K562 (cell line): ENCODE measurements around the gene DBP. TPM values are rescaled to one million over a fixed set of nuclear protein-coding genes. Genes with fewer than 3 reads are reported as not detected.

ENCODE experiments used
- CC2D1A ChIP-seq: fragments of 450-650 bp; IDR thresholded peaks from 2 replicates; pipeline ENCODE4 v1.6.1; 2017; ENCODE audit warnings: mild to moderate bottlenecking
- E2F5 ChIP-seq: sonication (generic); formaldehyde crosslinking; IDR thresholded peaks from 2 replicates; pipeline ENCODE4 v1.8.0; 2022; ENCODE audit warnings: mild to moderate bottlenecking, missing genetic modification reagents
- HNRNPL ChIP-seq: fragments of 200-400 bp; formaldehyde crosslinking; IDR thresholded peaks from 2 replicates; pipeline ENCODE4 v1.6.1; 2017; ENCODE audit warnings: low read depth, mild to moderate bottlenecking, low read length
- IRF2 ChIP-seq: sonication (generic); formaldehyde crosslinking; IDR thresholded peaks from 2 replicates; pipeline ENCODE4 v1.8.1; 2022; ENCODE audit warnings: mild to moderate bottlenecking, missing genetic modification reagents
- RBFOX2 ChIP-seq: fragments of 200-400 bp; formaldehyde crosslinking; IDR thresholded peaks from 2 replicates; pipeline ENCODE4 v1.6.1; 2017; ENCODE audit warnings: low read depth, mild to moderate bottlenecking, low read length, moderate library complexity
- SMARCE1 ChIP-seq: fragments of 450-650 bp; IDR thresholded peaks from 2 replicates; pipeline ENCODE4 v1.7.1; 2016; ENCODE audit warnings: mild to moderate bottlenecking
- STAT5B ChIP-seq: fragments of 250-450 bp; sonication (Bioruptor Pico); IDR thresholded peaks from 2 replicates; pipeline ENCODE4 v1.8.0; 2021; ENCODE audit warnings: mild to moderate bottlenecking, inconsistent platforms
- TCF7L2 ChIP-seq: fragments of 150-350 bp; IDR thresholded peaks from 2 replicates; pipeline ENCODE4 v1.6.1; 2016; ENCODE audit warnings: low read depth, mild to moderate bottlenecking, low read length, moderate library complexity
- THAP7 ChIP-seq: fragments of 250-450 bp; sonication (Bioruptor Pico); IDR thresholded peaks from 2 replicates; pipeline ENCODE4 v1.5.0; 2021
- ZBTB34 ChIP-seq: fragments of 250-450 bp; sonication (Bioruptor Pico); IDR thresholded peaks from 2 replicates; pipeline ENCODE4 v1.8.0; 2021; ENCODE audit warnings: mild to moderate bottlenecking, moderate library complexity
- ZNF224 ChIP-seq: sonication (generic); formaldehyde crosslinking; IDR thresholded peaks from 2 replicates; pipeline ENCODE4 v1.8.0; 2022; ENCODE audit warnings: mild to moderate bottlenecking, missing genetic modification reagents
- ZNF232 ChIP-seq: sonication (generic); formaldehyde crosslinking; IDR thresholded peaks from 2 replicates; pipeline ENCODE4 v1.8.0; 2022; ENCODE audit warnings: mild to moderate bottlenecking, missing genetic modification reagents
- ZNF384 ChIP-seq: IDR thresholded peaks from 2 replicates; pipeline ENCODE4 v1.6.1; 2012; ENCODE audit warnings: low read depth, low read length, improper control_type of control experiment
- polyA plus RNA-seq, 8 experiments: library from polyadenylated mRNA; depleted of rRNA in 4 of 8; stranded (reverse) in 5 of 8; unstranded in 3 of 8; fragments of >200 nt; fragmentation: Nextera tagmentation in 2 of 8; fragmentation: Illumina TruSeq in 1 of 8; extraction: Ambion mirVana in 2 of 8; extraction: Trizol in 1 of 8; gene quantifications; 2 replicates each; pipeline versions ENCODE4 v1.2.1 to v1.2.3, GENCODE V29; 2011 to 2014; ENCODE audit warnings: inconsistent platforms in 1 of 8, missing spikeins in 1 of 8
- total RNA-seq, 7 experiments: library from RNA; depleted of rRNA in 6 of 7; stranded (reverse); fragments of >200 nt in 6 of 7; fragmentation: Illumina TruSeq in 2 of 7; extraction: Trizol in 2 of 7; gene quantifications; 2 replicates each; pipeline versions ENCODE4 v1.2.1 to v1.2.3, GENCODE V29; 2011 to 2021; ENCODE audit warnings: low replicate concordance in 1 of 7
- TF ChIP-seq, protein P1 (sequence below): fragments of 250-450 bp; sonication (Bioruptor Pico); IDR thresholded peaks from 2 replicates; pipeline ENCODE4 v1.4.0; 2020; ENCODE audit warnings: mild to moderate bottlenecking, moderate library complexity
- TF ChIP-seq, protein P2 (sequence below): fragments of 150-350 bp; conservative IDR thresholded peaks from 2 replicates; pipeline ENCODE4 v1.6.1; 2014; ENCODE audit warnings: low read length
- TF ChIP-seq, protein P3 (sequence below): sonication (generic); formaldehyde crosslinking; IDR thresholded peaks from 2 replicates; pipeline ENCODE4 v1.8.0; 2022; ENCODE audit warnings: mild to moderate bottlenecking, missing genetic modification reagents

The DBP gene
- total and polyA plus RNA-seq, 9 of the 15 experiments (the other 6 are each of a cell fraction or from before 2014, with no cell fraction given), result 0.25 to 5.5 (median 1.8) TPM

DNA sequence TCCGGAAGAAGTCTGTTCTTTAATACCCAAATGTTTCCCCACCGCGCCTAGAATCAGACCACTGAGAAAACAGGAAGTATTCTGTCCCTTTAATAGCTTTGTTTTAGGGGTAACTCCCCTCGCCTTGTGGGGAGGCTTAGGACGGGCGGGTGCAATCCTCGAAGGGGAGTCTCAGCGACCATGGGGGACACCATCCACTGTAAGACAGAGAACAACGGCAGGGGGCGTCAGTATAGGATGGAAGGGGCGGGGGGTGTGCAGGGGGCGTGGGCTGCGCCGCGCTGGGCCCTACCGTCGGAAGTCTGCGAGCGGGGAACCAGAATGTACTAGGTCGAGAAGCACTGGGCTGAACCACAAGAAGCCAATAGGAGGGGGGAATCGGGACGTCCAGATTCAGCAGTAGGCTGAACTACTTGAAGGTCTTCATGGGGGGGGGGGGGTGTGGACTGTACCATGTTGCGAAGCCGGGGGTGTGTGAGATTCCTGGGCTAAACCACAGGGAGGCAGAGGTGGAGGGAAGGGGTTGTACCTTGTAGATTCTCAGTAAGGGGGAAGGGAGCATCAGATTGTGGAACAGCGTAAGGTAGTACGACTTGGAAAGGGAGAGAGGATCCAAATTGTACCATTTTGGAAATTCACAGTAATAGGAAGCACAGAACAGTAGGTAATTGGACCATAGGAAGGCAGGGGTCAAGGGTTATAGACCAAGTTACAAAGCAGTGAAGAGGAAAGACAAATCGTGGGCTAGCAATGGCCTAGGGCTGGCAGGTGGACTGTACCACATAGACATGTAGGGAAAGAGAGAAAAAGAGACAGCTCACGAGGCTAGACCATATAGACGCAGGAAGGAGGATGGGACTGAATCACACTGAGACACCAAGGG is 1.0 kb upstream of the DBP start (continued):
- no peak for TF ChIP-seq E2F5
- no peak for TF ChIP-seq ZNF232
- no peak for TF ChIP-seq STAT5B (CRISPR knock-in tag)
- TF ChIP-seq, protein P1, sequence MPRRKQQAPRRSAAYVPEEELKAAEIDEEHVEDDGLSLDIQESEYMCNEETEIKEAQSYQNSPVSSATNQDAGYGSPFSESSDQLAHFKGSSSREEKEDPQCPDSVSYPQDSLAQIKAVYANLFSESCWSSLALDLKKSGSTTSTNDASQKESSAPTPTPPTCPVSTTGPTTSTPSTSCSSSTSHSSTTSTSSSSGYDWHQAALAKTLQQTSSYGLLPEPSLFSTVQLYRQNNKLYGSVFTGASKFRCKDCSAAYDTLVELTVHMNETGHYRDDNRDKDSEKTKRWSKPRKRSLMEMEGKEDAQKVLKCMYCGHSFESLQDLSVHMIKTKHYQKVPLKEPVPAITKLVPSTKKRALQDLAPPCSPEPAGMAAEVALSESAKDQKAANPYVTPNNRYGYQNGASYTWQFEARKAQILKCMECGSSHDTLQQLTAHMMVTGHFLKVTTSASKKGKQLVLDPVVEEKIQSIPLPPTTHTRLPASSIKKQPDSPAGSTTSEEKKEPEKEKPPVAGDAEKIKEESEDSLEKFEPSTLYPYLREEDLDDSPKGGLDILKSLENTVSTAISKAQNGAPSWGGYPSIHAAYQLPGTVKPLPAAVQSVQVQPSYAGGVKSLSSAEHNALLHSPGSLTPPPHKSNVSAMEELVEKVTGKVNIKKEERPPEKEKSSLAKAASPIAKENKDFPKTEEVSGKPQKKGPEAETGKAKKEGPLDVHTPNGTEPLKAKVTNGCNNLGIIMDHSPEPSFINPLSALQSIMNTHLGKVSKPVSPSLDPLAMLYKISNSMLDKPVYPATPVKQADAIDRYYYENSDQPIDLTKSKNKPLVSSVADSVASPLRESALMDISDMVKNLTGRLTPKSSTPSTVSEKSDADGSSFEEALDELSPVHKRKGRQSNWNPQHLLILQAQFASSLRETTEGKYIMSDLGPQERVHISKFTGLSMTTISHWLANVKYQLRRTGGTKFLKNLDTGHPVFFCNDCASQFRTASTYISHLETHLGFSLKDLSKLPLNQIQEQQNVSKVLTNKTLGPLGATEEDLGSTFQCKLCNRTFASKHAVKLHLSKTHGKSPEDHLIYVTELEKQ (CRISPR knock-in tag), result no peak
- 0 out of 2 replicates have a peak, but pooled peaks have one; percentile 24 for TF ChIP-seq ZNF384
- TF ChIP-seq HNRNPL, result no peak
- TF ChIP-seq ZBTB34 (CRISPR knock-in tag), result no peak
- peak; percentile 100 for TF ChIP-seq TCF7L2
- no peak for TF ChIP-seq THAP7 (CRISPR knock-in tag)
- no peak; the same call in 1 of the 2 replicates for TF ChIP-seq CC2D1A
- TF ChIP-seq IRF2, result no peak
- TF ChIP-seq, protein P2, sequence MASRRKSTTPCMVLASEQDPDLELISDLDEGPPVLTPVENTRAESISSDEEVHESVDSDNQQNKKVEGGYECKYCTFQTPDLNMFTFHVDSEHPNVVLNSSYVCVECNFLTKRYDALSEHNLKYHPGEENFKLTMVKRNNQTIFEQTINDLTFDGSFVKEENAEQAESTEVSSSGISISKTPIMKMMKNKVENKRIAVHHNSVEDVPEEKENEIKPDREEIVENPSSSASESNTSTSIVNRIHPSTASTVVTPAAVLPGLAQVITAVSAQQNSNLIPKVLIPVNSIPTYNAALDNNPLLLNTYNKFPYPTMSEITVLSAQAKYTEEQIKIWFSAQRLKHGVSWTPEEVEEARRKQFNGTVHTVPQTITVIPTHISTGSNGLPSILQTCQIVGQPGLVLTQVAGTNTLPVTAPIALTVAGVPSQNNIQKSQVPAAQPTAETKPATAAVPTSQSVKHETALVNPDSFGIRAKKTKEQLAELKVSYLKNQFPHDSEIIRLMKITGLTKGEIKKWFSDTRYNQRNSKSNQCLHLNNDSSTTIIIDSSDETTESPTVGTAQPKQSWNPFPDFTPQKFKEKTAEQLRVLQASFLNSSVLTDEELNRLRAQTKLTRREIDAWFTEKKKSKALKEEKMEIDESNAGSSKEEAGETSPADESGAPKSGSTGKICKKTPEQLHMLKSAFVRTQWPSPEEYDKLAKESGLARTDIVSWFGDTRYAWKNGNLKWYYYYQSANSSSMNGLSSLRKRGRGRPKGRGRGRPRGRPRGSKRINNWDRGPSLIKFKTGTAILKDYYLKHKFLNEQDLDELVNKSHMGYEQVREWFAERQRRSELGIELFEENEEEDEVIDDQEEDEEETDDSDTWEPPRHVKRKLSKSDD, result no peak
- no peak; the same call in none of the 2 replicates for TF ChIP-seq RBFOX2
- TF ChIP-seq, protein P3, sequence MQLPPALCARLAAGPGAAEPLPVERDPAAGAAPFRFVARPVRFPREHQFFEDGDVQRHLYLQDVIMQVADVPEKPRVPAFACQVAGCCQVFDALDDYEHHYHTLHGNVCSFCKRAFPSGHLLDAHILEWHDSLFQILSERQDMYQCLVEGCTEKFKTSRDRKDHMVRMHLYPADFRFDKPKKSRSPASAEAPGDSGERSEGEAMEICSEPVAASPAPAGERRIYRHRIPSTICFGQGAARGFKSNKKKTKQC (CRISPR knock-in tag), result no peak
- TF ChIP-seq SMARCE1, result no peak
- no peak for TF ChIP-seq ZNF224
